OCI-LY1 (cell line): ENCODE measurements around the gene SLCO3A1.

ENCODE experiments used
- H2AFZ ChIP-seq: fragments of 200-600 bp; sonication (generic), shearing (Covaris generic); 2 replicates; pipeline ENCODE4 v1.6.0; 2014; ENCODE audit warnings: antibody characterized with exemption, mild to moderate bottlenecking, low read length
- H3F3A ChIP-seq: fragments of 200-600 bp; sonication (generic), shearing (Covaris generic); 2 replicates; pipeline ENCODE4 v1.6.0; 2014; ENCODE audit warnings: mild to moderate bottlenecking, antibody characterized with exemption, low read length, moderate library complexity; ENCODE audit not compliant: insufficient read depth
- H3K27ac ChIP-seq: fragments of 200-600 bp; sonication (generic); 2 replicates; pipeline ENCODE4 v1.5.1; 2014; ENCODE audit warnings: low read length, mixed run types, mild to moderate bottlenecking, low read depth; ENCODE audit not compliant: poor library complexity, severe bottlenecking
- H3K27me3 ChIP-seq: fragments of 200-600 bp; sonication (generic); 2 replicates; pipeline ENCODE4 v1.6.0; 2014; ENCODE audit warnings: antibody characterized with exemption, mild to moderate bottlenecking, low read length, moderate library complexity; ENCODE audit not compliant: insufficient read depth
- H3K36me3 ChIP-seq: fragments of 200-600 bp; sonication (generic); 2 replicates; pipeline ENCODE4 v1.6.1; 2014; ENCODE audit warnings: mild to moderate bottlenecking, antibody characterized with exemption, low read length, moderate library complexity, mixed read lengths; ENCODE audit not compliant: insufficient read depth
- H3K4me1 ChIP-seq: fragments of 200-600 bp; sonication (generic); 2 replicates; pipeline ENCODE4 v1.5.1; 2014; ENCODE audit warnings: mild to moderate bottlenecking, low read length, moderate library complexity; ENCODE audit not compliant: insufficient read depth, severe bottlenecking
- H3K4me2 ChIP-seq: fragments of 200-600 bp; sonication (generic), shearing (Covaris generic); 2 replicates; pipeline ENCODE4 v1.6.1; 2014; ENCODE audit warnings: low read length
- H3K4me3 ChIP-seq: fragments of 200-600 bp; sonication (generic); 2 replicates; pipeline ENCODE4 v1.5.1; 2014; ENCODE audit warnings: low read length, low read depth, mild to moderate bottlenecking, mixed read lengths; ENCODE audit not compliant: poor library complexity, severe bottlenecking
- H3K79me2 ChIP-seq: fragments of 200-600 bp; shearing (Covaris generic); 2 replicates; pipeline ENCODE4 v1.6.1; 2016; ENCODE audit warnings: mixed run types, low read length, mixed read lengths; ENCODE audit not compliant: insufficient read depth
- H3K9ac ChIP-seq: fragments of 200-600 bp; sonication (generic), shearing (Covaris generic); 2 replicates; pipeline ENCODE4 v1.6.1; 2014; ENCODE audit warnings: mild to moderate bottlenecking, low read length, mixed read lengths
- H3K9me2 ChIP-seq: fragments of 200-600 bp; sonication (generic), shearing (Covaris generic); 2 replicates; pipeline ENCODE4 v1.6.1; 2014; ENCODE audit warnings: low read depth, mild to moderate bottlenecking, low read length, mixed read lengths
- H3K9me3 ChIP-seq: fragments of 200-600 bp; shearing (Covaris generic); 2 replicates; pipeline ENCODE4 v1.6.1; 2014; ENCODE audit warnings: low read length, mixed read lengths
- H4K20me1 ChIP-seq: fragments of 200-600 bp; sonication (generic), shearing (Covaris generic); 2 replicates; pipeline ENCODE4 v1.6.0; 2016; ENCODE audit warnings: mild to moderate bottlenecking, low read length; ENCODE audit not compliant: insufficient read depth
- CTCF ChIP-seq: fragments of 200-600 bp; sonication (generic), shearing (Covaris generic); IDR thresholded peaks from 2 replicates; pipeline ENCODE4 v1.5.1; 2017; ENCODE audit warnings: mild to moderate bottlenecking, antibody characterized with exemption, low read length, moderate library complexity, mixed read lengths
- EZH2 ChIP-seq: fragments of 200-600 bp; sonication (generic), shearing (Covaris generic); IDR thresholded peaks from 2 replicates; pipeline ENCODE4 v1.8.0; 2017; ENCODE audit warnings: borderline replicate concordance, mixed run types, mild to moderate bottlenecking, antibody characterized with exemption, low read length, moderate library complexity, mixed read lengths

Gene SLCO3A1

GRCh38 chr15:92048739-92049138 is 195.2 kb downstream of the SLCO3A1 start:
- H3K9ac ChIP-seq: no peak overlapping the region
- no peak overlapping the region for H3K4me3 ChIP-seq
- no peaks in the 10 kb centered on the region for H4K20me1 ChIP-seq
- H2AFZ ChIP-seq: no peak overlapping the region
- no peaks in the 10 kb centered on the region for H3K27me3 ChIP-seq
- no peaks in the 10 kb centered on the region for H3K79me2 ChIP-seq
- H3K27ac ChIP-seq: no peak overlapping the region
- TF ChIP-seq CTCF: no peak
- no peak for TF ChIP-seq EZH2
- H3K4me1 ChIP-seq: no peaks in the 10 kb centered on the region
- H3K36me3 ChIP-seq: no peaks in the 10 kb centered on the region
- H3K9me2 ChIP-seq: no peaks in the 10 kb centered on the region
- H3K4me2 ChIP-seq: no peak overlapping the region
- no peaks in the 10 kb centered on the region for H3K9me3 ChIP-seq
- H3F3A ChIP-seq: no peaks in the 10 kb centered on the region

GRCh38 chr15:92049290-92049989 is 195.9 kb downstream of the SLCO3A1 start:
- Histone ChIP-seq H3K4me2 (no peak overlapping the region), H3K36me3 (no peaks in the 10 kb centered on the region), H4K20me1 (no peaks in the 10 kb centered on the region), H2AFZ (no peak overlapping the region), H3K79me2 (no peaks in the 10 kb centered on the region), H3K9ac (no peak overlapping the region), H3K4me3 (no peak overlapping the region), H3K9me2 (no peaks in the 10 kb centered on the region), H3F3A (no peaks in the 10 kb centered on the region), H3K27ac (no peak overlapping the region), H3K27me3 (no peaks in the 10 kb centered on the region), H3K9me3 (no peaks in the 10 kb centered on the region), H3K4me1 (no peaks in the 10 kb centered on the region)
- TF ChIP-seq CTCF (no peak), EZH2 (no peak)

GRCh38 chr15:92050220-92050898 is 196.9 kb downstream of the SLCO3A1 start:
- H3K36me3 ChIP-seq: no peaks in the 10 kb centered on the region
- no peak overlapping the region for H3K4me3 ChIP-seq
- no peaks in the 10 kb centered on the region for H3K4me1 ChIP-seq
- H3K9ac ChIP-seq: no peak overlapping the region
- H2AFZ ChIP-seq: no peak overlapping the region
- no peaks in the 10 kb centered on the region for H3F3A ChIP-seq
- no peaks in the 10 kb centered on the region for H3K27me3 ChIP-seq
- no peak for TF ChIP-seq EZH2
- no peak for TF ChIP-seq CTCF
- no peak overlapping the region for H3K4me2 ChIP-seq
- H3K9me3 ChIP-seq: no peaks in the 10 kb centered on the region
- H3K79me2 ChIP-seq: no peaks in the 10 kb centered on the region
- no peak overlapping the region for H3K27ac ChIP-seq
- H4K20me1 ChIP-seq: no peaks in the 10 kb centered on the region
- no peaks in the 10 kb centered on the region for H3K9me2 ChIP-seq
